Measurements from ENCODE around the gene KRTAP17-1.

- TF ChIP-seq CTCF (IDR thresholded peaks at IDR 0.05) (no peak), POLR2AphosphoS5 (IDR thresholded peaks at IDR 0.05) (no peak), POLR2A (IDR thresholded peaks at IDR 0.05) (no peak)
Observed at GRCh38 chr17:41325611-41326010, 10.1 kb upstream of the KRTAP17-1 start.

Measured in prostate gland (tissue), 2 donors.